ENCODE measurements around the gene TOP1.

Gene TOP1

DNA sequence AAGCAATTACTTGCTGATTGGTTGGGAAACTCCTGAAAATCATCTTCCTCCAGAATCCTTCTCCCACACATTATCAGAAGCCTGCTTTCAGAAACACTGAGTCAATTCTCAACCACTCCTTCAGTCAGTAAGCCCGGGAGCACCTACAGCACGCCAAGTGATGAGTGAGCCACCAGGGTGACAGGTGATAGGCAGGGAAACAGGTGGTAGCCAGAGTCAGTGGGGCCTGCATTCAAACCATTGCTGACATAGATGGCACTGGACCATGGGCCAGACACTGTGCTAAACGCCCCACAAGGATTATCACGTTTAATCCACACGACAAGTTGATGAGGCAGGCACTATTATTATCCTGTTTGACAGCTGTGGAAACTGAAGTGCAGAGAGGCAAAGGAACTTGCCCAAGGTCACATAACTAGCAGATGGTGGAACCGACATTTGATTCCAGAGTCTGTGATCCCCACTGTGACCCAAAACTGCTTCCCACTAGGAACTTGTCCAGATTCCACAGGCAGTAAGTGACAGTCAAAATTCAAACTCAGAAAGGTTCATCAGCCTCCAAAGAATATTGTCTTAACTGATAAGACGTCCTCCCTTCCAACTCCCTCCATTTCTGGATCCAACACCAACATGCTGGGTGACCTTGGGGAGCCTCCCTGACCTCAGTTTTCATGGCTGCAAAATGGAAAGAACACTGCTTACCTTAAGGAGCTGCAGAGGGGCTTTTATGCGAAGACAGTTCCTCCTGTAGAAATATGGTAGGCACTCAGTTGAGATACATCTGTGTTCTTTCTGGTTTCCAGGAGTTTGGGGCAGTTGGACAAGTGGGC is 23.9 kb upstream of the TOP1 start:
- no peak for DNase-seq

DNA sequence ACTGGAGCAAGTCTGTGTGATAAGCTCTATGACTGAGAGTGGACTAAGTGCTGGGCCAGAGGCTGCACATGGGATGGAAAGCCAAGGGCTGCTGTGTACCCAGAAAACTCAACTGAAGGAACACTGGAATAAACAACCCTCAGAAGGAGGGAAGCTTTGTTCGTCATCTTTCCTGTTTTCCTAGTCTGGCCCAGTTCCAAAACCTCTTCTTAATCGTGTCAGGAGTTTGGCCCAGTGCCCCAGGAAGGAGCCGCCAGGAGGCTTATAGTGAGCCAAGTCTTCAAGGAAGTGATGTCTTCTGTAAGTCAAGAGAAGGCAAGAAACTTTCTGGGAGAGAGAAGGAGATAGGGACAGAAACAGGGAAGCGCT is 23.3 kb upstream of the TOP1 start:
- no peak for DNase-seq

DNA sequence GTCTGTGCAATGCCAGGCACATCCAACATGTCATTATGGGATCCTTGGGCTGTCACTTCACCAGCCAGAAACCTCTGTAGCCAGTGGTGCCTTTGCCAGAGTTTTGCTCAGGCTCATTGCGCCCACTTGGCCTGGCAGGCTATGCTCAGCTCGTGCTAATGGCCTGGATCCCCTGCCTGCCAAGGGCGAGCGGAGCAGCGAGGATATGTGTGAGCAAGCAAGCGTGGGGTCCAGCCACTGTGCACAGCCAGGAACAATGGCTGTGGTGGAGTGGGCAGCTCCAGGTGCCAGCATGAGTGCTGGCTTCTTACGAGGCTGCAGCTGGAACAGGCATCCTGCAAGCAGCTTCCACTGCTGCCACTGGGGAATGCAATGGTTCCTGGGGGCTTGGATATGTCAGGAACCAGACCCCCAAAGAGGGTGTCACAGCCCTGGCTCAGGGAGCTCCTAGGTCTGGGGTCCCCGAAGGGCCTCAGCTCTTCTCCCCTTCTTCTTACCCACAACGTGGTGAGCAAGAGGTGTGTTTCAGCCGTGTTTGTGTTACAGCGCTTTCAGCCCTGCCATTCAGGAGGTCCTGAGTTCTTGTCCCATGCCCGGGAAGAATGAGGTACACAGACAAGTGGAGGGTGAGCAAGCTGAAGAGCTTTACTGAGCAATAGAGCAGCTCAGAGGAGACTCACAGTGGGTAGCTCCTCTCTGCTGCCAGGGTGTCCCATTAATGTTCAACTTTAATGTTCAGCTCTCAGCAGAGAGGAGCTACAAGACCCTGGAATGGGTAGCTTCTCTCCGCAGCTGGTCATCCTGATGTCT is 22.3 kb upstream of the TOP1 start:
- DNase-seq, result no peak

DNA sequence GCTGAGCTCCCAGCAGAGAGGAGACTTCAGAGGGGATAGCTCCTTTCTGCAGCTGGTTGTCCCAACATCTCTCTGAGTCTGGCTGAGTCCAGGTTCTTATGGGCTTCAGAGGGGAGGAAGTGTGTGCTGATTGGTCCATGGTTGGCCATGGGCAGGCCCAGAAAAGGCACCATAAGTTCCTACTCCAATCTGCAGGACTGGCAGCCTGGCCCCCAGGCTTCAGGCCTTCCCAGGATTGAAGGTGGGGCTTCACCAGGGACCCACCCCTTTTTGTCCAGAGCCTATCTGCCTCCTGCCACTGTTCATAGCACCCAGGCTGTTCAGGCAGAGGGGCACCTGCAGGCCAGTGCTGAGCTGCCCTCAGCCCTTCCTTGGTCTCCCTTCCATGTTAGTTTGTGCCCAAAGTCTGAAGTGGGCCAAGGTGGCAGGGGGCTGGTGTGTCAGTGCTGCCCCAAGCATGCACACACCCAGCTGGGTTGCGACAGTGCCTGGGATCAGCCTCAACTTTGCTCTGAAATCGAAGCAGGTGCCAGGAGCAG is 21.6 kb upstream of the TOP1 start:
- no peak for DNase-seq

DNA sequence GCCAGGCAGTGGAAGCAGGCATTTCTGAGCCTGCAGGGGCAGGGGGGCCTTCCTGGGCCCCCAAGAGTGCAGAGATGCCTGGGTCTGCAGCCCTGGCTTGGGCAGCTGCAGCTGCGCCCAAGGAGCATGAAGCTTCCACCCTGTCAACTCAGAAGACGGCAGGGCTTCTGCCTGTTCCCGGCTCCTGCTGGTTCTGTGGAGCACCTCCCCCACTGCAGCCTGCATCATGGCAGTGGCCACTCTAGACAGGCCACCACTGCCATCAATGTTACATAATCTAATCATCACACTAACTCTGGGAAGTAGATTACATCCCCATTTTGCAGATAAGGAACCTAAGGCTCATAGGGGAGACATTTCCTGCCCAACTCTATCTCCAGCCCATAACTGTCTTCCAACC is 21.1 kb upstream of the TOP1 start:
- DNase-seq, result no peak

DNA sequence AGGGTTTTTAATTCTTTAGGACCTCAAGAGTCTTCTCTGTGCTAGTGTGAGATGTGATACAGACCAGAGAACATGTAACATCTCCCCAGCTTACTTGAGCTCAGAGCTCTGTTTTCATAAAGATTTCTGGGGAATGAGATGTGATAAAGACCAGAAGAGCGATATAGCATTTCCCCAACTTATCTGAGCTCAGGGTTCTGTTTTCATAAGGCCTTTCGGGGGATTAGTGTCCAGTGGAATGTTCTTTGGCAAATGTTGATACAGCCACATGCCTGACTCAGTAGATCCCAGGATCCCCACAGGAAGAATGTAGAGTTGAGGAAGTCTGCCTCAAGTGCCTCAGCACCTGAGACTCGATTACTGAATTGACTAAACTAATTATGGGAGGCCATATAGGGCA is 18.7 kb upstream of the TOP1 start:
- DNase-seq, result no peak

DNA sequence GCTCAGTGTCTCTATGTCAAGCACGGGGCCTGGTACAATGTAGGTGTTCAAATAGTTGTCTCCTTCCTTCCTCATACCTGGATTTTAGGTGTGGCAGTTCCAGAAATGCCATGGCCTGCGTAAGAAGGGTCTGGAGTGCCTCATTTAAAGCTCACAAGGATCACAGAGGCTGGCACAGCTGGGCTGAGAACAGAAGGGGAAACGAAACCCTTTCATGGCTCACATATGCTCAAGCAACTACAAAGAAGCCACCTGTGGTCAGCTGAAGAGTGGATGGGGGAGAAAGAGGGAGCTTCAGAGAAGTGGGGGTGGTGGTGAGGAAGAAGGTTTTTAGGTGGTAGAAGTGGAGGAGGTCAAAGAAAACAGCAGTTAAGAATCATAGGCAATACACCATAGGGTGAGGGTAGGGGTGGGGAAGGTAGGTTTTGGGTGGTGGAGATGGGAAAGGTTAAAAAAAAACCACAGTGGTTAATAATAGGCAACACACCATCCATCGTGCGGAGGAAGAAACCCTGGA is 17.0 kb upstream of the TOP1 start:
- no peak for DNase-seq

DNA sequence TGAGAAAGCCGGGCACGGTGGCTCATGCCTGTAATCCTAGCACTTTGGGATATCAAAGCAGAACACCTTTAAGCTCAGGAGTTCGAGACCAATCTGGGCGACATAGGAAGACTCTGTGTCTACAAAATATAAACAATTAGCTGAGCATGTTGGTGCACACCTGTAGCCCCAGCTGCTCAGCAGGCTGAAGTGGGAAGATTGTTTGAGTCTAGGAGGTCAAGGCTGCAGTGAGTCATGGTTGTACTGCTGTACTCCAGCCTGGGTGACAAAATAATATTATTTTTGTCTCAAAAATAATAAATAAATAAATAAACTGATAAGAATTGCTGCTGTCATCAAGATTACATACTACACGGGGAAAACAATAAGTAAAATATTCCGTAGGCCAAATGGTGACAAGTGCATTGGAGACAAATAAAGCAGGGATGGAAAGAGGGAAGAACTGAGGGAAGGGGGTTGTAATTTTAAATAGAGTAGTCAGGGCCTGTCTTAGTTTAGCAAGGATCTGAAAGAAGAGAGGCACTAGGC is 14.0 kb upstream of the TOP1 start:
- no peak for DNase-seq

DNA sequence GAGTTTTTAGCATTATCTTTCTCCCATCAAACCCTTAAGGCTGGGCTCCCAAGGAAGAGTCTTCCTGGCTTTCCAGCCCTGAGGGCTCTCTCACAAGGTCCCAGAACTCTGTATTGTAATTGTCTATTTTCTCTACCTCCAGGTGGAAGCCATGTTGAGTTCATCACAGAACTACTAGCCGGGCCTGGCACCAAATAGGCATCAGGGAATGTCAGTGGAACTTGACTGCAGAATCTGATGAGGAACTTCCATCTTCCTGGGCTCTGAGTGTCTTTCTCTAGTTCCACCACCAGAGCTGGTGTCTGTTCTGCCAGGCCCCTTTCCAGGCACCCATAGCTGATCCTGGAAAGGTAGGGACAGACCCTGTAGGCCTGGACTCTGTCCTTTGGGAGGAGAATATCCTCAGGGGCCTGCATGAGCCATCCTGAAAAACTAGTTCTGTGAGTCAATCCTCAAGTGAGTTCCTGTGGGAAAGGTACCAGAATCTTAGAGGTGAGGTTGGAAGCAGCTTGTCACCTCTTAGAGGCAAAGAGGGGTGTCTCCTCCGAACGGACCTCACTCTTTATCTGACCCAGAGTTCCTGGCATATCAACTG is 11.1 kb upstream of the TOP1 start:
- DNase-seq, result no peak

DNA sequence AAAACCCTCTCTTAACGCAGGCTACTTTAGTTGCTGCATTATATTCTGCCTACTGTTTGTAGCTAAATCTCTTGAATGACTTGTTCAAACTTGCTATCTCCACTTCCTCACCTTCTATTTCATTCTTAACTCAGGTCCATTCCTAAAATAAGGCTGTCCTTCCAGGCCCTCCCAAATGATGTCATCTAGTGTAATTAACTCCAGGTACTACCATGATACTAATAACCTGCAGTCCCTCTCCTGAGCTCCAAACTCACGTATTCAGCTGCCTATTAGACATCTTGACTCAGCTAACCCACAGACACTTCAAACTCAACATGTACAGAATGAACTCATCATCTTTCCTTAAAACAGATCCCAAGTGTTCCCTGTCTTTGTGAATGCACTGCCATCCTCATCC is 10.5 kb upstream of the TOP1 start:
- DNase-seq, result no peak

DNA sequence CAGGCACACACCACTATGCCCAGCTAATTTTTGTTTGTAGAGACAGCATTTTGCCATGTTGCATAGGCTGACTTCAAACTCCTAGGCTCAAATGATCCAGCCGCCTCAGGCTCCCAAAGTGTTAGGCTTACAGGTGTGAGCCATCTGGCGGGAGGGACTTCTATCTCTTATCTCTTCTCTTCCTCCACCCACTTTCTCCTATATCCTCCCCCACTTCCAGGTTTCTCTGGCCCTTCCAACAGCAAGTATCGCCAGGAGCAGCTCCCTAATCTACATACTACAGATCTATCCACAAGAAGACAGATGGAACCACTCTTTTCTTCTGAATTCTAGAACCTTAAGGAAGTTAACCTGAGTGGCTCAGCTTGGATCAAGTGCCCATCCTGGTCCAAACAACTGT is 5.1 kb upstream of the TOP1 start:
- no peak for DNase-seq

DNA sequence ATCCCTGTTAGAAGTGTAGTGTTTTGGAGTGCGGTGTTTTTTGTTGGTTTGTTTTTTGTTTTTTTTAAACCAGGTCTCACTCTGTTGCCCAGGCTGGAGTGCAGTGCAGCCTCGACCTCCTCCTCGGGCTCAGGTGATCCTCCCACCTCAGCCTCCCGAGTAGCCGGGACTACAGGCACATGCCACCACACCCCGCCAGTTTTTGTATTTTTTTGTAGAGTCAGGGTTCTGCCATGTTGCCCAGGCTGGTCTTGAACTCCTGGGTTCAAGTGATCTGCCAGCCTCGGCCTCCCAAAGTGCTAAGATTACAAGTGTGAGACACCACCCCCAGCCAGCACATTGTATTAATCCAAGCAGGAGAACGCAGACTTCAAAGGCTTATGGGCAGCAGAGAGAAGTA is 1.3 kb upstream of the TOP1 start:
- DNase-seq, result no peak

DNA sequence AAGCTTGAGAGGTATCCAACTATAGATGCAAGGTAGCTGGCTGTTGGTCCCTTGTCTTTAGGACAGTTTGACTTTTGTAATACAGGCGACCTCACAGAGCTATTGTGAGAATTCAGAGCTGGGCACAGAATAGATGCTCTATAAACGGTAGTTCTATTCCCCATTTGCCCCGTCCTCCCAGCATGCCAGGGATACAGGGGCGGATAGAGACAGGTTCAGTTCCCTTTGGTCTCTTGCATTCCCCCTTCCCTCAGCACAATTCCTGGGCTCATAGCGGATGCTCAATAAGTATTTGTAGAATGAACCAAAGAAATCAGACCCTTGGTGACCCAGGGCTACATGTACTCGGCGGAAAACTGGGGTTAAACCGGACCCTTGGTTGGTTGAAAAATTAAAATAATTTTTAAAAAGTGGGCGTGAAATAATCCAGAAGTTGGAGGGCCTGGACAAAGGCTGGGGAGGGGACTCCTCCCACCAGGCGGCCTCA is 707 bp upstream of the TOP1 start:
- no peak for DNase-seq

DNA sequence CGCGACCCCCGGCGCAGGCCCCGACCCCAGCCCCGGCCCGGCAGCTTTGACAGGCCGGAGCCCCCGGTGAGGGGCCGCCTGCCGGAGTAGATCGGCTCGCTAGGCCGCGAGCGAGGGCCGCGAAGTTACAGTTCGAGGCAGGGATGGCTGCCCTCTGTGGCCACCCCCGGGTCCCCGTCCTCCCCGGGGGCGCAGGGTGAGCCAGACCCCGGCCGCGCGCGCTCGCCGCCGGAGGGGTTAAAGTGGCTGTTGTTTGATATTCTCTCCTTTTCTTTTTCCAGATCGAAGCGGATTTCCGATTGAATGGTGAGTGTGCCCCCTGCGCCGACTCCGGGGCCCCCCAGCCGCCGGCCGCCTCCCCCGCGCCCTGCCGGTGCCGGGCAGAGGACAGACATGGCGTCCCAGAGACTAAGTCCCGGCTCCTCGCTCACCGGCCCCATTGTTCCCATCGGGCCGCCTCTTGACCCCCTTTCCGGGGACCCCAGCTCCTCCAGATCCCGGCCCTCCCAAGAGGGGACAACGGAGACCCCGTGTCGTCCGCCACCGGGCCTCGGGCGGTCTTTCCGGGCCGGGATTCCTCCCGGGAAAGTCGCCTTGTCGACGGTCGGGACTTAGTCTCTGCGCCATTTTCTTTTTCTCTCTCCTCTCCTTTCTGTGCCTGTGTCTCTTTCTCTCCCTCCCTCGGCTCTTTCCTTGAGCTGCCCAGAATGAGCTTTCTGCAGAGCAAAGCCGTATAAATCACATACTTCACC is 704 bp downstream of the TOP1 start:
- DNase-seq, result peak; percentile 40

DNA sequence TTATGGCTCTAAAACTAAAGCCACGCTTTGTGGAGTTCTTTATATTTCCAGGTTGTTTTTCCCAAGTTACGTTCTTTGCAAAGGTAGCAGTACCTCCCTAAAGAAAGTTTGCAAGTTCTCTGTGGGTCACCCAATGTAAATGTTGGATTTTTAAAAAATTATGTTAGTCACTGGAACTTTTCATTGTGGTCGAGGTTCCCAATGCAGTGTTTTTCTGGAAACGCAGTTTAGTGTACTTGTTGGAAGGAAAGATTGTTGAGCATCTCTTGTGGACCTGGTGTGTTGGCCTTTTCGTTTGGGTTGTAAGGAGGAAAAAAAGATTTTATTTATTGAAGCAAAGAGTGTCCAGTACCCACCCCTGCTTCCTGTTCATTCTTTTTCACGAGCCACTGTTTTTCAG is 1.4 kb downstream of the TOP1 start:
- DNase-seq, result no peak

DNA sequence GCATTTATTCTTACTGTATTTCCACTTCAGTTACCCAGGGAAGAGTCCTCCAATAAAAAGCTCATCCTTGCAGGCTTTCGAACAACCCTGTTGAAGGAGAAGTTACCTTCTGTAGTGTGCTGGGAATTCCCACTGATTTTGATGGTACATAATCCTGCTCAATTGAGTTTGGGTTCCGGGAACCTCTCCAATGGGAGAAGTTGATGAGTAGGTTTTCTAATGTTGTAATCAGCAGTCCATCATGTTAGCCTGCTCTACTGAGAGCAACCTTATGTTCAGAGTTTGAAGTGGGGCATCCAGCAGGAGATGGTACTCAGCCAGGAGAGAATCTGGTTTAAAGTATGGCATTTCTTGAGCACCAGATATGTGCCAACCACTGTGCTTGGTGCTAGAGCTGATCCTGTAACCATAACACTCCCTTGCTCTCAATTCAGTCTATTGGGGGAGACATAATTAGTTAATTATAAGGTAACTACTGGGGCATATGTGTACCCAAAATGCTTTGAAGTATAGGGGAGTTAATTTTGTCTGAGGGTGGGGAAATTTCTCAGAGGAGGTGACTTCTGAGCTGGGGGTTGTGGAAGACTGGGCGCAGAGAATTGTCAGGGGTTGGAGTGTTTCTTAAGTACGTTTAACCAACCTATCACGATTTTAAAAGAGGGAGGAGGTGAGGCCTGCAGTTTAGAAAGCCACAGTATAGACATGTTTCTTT is 2.1 kb downstream of the TOP1 start:
- no peak for DNase-seq

DNA sequence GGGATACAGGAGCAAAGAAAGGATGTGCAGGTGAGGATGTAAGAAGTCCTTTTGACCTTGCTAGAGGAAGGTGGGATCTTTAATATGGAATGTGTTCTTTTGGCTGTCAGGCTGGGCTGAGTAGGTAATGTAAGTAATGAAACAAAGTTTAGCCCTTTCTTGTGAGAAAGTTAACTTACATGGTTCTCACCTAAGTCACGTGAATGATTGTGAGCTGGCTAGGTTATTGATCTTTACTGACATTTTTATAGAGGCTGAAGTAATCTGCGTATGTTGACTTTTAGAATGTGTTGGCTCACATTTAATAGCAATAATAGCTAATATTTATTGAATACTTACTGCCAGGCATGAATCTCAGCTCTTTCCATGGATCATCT is 2.6 kb downstream of the TOP1 start:
- no peak for DNase-seq

DNA sequence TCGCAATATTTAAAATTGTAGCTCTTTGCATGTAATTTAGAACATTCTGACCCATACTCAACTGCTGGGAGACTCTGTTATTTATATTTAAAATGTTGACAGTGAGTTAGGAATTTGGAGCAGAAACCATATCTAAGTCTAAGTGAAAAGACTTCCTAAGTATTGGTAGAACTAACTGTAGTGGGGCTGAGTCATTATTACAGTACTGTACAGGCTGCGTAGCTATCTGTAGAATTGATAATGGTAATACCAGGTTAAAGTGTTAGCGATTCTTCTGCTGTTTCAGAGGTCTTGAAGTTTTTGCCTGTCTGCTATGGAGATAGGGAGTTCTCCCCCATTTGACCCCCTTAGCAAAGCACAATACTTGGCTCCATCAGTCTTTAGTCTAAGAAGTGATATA is 3.6 kb downstream of the TOP1 start:
- no peak for DNase-seq

DNA sequence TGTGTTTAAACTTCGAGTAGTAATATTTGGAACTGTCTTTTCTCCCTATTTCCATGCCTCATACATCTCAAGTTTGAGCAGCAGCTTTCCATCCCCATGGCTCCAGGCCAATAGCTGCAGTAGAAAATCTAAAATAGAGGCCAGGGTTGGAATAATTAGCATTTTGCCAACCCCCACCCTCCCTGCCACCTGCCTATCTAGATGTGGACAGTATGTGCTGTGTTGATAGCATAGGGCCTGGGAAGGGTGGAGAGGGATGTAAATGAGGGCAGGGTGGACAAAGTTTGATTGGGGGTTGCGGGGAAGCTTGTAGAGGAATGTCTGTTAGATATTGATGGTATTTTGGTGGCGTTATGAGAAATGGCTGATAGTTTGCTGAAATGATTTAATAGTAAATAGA is 5.6 kb downstream of the TOP1 start:
- DNase-seq, result no peak

DNA sequence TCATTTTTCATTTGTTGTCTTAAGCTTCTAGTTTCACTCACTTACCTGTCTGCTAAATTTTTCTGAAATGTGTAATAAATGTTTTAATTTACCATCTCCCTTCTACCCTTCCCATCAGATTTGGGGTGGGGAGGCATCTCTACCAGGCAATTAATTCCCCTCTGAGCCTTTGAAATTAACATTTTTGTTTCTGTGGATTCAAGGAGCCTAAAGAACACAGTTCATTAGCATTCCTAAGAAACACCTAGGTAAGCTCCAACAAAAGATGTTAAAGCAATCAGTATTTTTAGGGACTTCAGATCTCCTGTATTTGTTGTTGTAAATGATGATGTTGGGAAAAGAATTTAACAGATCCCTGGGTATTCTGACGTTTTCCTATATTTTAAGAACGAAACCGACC is 6.6 kb downstream of the TOP1 start:
- DNase-seq, result no peak

DNA sequence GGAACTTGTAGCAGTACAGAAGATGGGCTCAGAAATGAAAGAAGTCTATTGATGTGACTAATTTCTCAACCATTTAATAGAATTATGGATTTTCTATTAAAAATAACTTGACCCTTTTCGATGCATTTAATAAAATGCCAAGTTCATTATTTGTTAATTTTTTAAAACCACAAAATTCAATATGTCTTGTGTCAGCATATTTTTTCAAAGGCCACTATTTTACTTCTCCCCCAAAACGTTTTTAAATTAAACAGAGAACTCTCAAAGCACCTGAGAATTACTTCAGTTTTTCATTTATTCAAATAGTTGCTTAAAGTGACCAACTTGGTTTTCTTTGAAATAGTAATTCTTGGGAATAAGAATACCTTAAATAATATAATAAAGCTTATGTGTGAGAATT is 8.6 kb downstream of the TOP1 start:
- DNase-seq, result no peak

Measured in NCI-H1105 (cell line).